DND-41 (cell line): ENCODE results near the gene KCNQ5.
A peak's percentile ranks its signal among the peaks of the same experiment; 100 is the strongest.
"Not testable (repeated sequence)": the region's sequence is repeated elsewhere in the genome, so short reads cannot be mapped to it uniquely, and the experiment has no call there.

Experiments
- ATAC-seq: fragments of 200-7000 bp; cut with Tn5 transposase; 3 replicates; pipeline ENCODE4 v1.9.1; 2021; ENCODE audit warnings: low read depth; ENCODE audit not compliant: insufficient read depth
- DNase-seq: peaks from one replicate; pipeline ENCODE4 v3.0.0-alpha.2; 2020
- H2AFZ ChIP-seq: 2 replicates; pipeline ENCODE4 v1.6.0; 2012; ENCODE audit warnings: low read depth, low read length
- H3K27ac ChIP-seq: 2 replicates; pipeline ENCODE4 v1.5.1; 2012; ENCODE audit warnings: low read length, inconsistent platforms
- H3K27me3 ChIP-seq: fragments of 200-600 bp; sonication (generic); 2 replicates; pipeline ENCODE4 v1.6.0; 2012; ENCODE audit warnings: low read length, mild to moderate bottlenecking, inconsistent platforms; ENCODE audit not compliant: insufficient read depth, poor library complexity
- H3K36me3 ChIP-seq: 2 replicates; pipeline ENCODE4 v1.5.1; 2012; ENCODE audit warnings: low read length, inconsistent platforms; ENCODE audit not compliant: insufficient read depth
- H3K4me1 ChIP-seq: 2 replicates; pipeline ENCODE4 v1.5.1; 2012; ENCODE audit warnings: mild to moderate bottlenecking, low read length; ENCODE audit not compliant: insufficient read depth
- H3K4me2 ChIP-seq: 2 replicates; pipeline ENCODE4 v1.6.0; 2012; ENCODE audit warnings: mild to moderate bottlenecking, moderate library complexity, low read length, inconsistent platforms; ENCODE audit not compliant: insufficient read depth
- H3K4me3 ChIP-seq, 2 experiments: fragments of 200-600 bp in 1 of 2; shearing (Covaris generic) in 1 of 2; 2 replicates each; pipeline ENCODE4 v1.5.1; 2012 to 2016; ENCODE audit warnings: inconsistent platforms in 2 of 2, low read length in 2 of 2, mild to moderate bottlenecking in 2 of 2, low read depth in 1 of 2, moderate library complexity in 1 of 2
- H3K79me2 ChIP-seq: 2 replicates; pipeline ENCODE4 v1.6.0; 2012; ENCODE audit warnings: low read length, inconsistent platforms; ENCODE audit not compliant: insufficient read depth
- H3K9ac ChIP-seq: 2 replicates; pipeline ENCODE4 v1.6.0; 2012; ENCODE audit warnings: low read depth, mild to moderate bottlenecking, inconsistent platforms, low read length, moderate library complexity
- H3K9me3 ChIP-seq: 2 replicates; pipeline ENCODE4 v1.5.1; 2012; ENCODE audit warnings: low read length, moderate library complexity, mild to moderate bottlenecking, inconsistent platforms; ENCODE audit not compliant: insufficient read depth, severe bottlenecking
- H4K20me1 ChIP-seq: 2 replicates; pipeline ENCODE4 v1.6.0; 2012; ENCODE audit warnings: low read length; ENCODE audit not compliant: insufficient read depth
- CTCF ChIP-seq: IDR thresholded peaks from 2 replicates; pipeline ENCODE4 v1.5.1; 2012; ENCODE audit warnings: borderline replicate concordance, low read length, moderate library complexity, mild to moderate bottlenecking; ENCODE audit not compliant: poor library complexity, severe bottlenecking; ENCODE audit errors: extremely low read depth
- EZH2 ChIP-seq: IDR thresholded peaks from 3 replicates; pipeline ENCODE4 v1.6.1; 2012; ENCODE audit warnings: borderline replicate concordance, low read depth, mild to moderate bottlenecking, moderate library complexity, low read length, inconsistent platforms; ENCODE audit not compliant: severe bottlenecking

The KCNQ5 gene

DNA sequence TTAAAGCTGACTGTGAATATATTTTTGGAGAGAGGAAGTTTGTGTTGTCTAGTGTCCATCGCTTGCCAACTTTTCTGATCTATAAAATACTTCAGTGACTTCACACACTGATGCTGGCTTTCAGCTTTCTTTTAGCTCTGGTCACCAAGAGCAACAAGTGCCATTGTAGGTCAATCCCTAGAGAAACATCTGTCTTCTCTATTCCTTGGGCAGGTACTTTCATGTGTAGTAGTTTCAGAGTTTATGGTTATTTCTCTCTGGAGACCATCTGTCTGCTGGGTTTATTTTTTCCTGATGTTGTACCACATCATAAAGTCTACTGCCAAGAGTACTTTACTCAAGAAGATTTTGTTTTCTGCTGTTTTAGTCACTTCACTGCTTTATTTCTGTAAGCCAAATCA lies 353.5 kb downstream of the KCNQ5 start:
- no peak for TF ChIP-seq EZH2
- no peak for TF ChIP-seq CTCF
- H3K79me2 ChIP-seq, result no peaks in the 10 kb centered on the region
- no peaks in the 10 kb centered on the region for H3K9me3 ChIP-seq
- no peak overlapping the region for H3K4me2 ChIP-seq
- H3K27ac ChIP-seq, result no peak overlapping the region
- no peaks in the 10 kb centered on the region for H3K27me3 ChIP-seq
- H3K4me3 ChIP-seq, result no peak overlapping the region
- no peaks in the 10 kb centered on the region for H3K4me1 ChIP-seq
- no peak overlapping the region for H3K9ac ChIP-seq
- no peaks in the 10 kb centered on the region; the same call in 1 of the 2 replicates for H4K20me1 ChIP-seq
- H3K36me3 ChIP-seq, result no peaks in the 10 kb centered on the region
- DNase-seq, result no peak
- no peak overlapping the region for H2AFZ ChIP-seq
- no peak for ATAC-seq

DNA sequence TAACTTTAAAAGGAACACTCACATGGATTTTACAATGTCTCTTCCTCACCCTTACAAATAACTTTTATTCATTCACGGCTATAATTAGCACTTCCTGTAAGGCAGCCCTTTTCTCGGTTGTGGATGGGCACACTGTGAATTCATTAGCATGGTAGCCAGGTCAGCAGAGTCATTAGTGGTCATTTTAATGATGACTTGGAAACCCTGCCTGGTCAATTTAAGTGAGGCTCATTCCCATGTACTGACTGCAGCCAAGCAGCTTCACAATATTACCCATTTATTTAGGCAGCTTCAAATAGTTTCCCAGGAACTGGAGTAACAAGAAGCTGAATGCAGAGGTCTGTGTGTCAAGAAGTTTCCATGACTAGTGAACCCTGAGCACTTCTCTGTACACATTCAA lies 354.6 kb downstream of the KCNQ5 start:
- DNase-seq (no peak), ATAC-seq (no peak)
- Histone ChIP-seq H3K9ac (no peak overlapping the region), H3K27ac (no peak overlapping the region), H4K20me1 (no peaks in the 10 kb centered on the region; the same call in 1 of the 2 replicates), H3K9me3 (no peaks in the 10 kb centered on the region), H3K4me2 (no peak overlapping the region), H3K36me3 (no peaks in the 10 kb centered on the region), H3K4me3 (no peak overlapping the region), H3K27me3 (no peaks in the 10 kb centered on the region), H3K79me2 (no peaks in the 10 kb centered on the region), H3K4me1 (no peaks in the 10 kb centered on the region), H2AFZ (no peak overlapping the region)
- no peak for TF ChIP-seq CTCF
- TF ChIP-seq EZH2, result no peak

GRCh38 chr6:72977114-72977513 lies 355.2 kb downstream of the KCNQ5 start:
- no peaks in the 10 kb centered on the region for H3K27me3 ChIP-seq
- H3K4me2 ChIP-seq, result no peak overlapping the region
- no peak for ATAC-seq

GRCh38 chr6:72978808-72979207 lies 356.9 kb downstream of the KCNQ5 start:
- H3K9ac ChIP-seq, H3K4me3 ChIP-seq, H4K20me1 ChIP-seq, ATAC-seq, H3K79me2 ChIP-seq, H2AFZ ChIP-seq, H3K4me2 ChIP-seq, H3K4me1 ChIP-seq, DNase-seq, H3K9me3 ChIP-seq, H3K36me3 ChIP-seq, H3K27ac ChIP-seq, H3K27me3 ChIP-seq: not testable (repeated sequence)

More at GRCh38 chr6:72977114-72977513, 355.2 kb downstream of the KCNQ5 start:
- Histone ChIP-seq H3K27ac (no peak overlapping the region), H3K4me1 (no peaks in the 10 kb centered on the region), H3K36me3 (no peaks in the 10 kb centered on the region), H3K4me3 (no peak overlapping the region), H3K9ac (no peak overlapping the region), H3K79me2 (no peaks in the 10 kb centered on the region), H2AFZ (no peak overlapping the region), H3K9me3 (no peaks in the 10 kb centered on the region), H4K20me1 (no peaks in the 10 kb centered on the region; the same call in 1 of the 2 replicates)
- TF ChIP-seq EZH2, result no peak
- no peak for TF ChIP-seq CTCF
- no peak for DNase-seq

DNA sequence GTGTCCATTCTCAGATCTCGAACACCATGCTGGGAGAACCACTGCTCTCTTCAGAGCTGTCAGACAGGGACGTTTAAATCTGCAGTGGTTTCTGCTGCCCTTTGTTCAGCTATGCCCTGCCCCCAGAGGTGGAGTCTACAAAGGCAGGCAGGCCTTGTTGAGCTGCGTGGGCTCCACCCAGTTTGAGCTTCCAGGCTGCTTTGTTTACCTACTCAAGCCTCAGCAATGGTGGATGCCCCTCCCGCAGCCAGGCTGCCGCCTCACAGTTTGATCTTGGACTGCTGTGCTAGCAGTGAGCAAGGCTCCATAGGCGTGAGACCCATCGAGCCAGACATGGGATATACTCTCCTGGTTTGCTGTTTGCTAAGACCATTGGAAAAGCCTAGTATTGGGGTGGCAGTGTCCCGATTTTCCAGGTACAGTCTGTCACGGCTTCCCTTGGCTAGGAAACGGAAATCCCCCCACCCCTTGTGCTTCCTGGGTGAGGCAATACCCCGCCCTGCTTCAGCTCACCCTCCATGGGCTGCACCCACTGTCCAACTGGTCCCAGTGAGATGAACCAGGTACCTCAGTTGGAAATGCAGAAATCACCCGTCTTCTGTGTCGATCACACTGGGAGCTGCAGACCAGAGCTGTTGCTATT lies 362.4 kb downstream of the KCNQ5 start:
- not testable (repeated sequence) for H3K9me3 ChIP-seq, ATAC-seq, H3K4me2 ChIP-seq, H3K4me3 ChIP-seq, H3K4me1 ChIP-seq, H3K36me3 ChIP-seq, H2AFZ ChIP-seq, H3K27me3 ChIP-seq, H4K20me1 ChIP-seq, H3K79me2 ChIP-seq, H3K27ac ChIP-seq, H3K9ac ChIP-seq
- peak; percentile 8 for DNase-seq
